OCI-LY7 (cell line): ENCODE data around the gene TMPRSS9.

Experiments used
- EZH2phosphoT487 ChIP-seq: fragments of 200-600 bp; sonication (generic); IDR thresholded peaks from 2 replicates; pipeline ENCODE4 v1.6.1; 2018; ENCODE audit warnings: low read depth, borderline replicate concordance, mild to moderate bottlenecking, mixed run types, antibody characterized with exemption, low read length, moderate library complexity, mixed read lengths
- TF ChIP-seq, protein P1 (sequence below): fragments of 200-600 bp; sonication (generic); conservative IDR thresholded peaks from 2 replicates; pipeline ENCODE4 v1.5.1; 2014; ENCODE audit warnings: mild to moderate bottlenecking, antibody characterized with exemption, low read length, moderate library complexity, mixed read lengths

DNA sequence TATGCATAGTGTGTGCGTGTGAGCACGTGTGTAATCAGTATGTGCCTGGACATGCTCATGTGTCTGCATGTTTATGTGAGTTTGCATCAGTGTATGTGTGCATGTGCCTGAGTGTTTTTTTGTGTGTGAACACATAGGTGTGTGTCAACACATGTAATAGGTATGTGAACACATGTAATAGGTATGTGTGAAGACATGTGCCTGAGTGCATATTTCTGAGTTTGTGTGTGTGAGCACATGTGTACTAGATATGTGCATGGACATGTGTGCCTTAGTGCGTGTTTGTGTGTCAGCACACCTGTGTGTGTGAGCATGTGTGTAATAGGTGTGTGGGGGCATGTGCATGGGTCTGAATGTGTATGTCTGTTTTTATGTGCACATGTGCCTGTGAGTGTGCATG lies 24.2 kb upstream of the TMPRSS9 start:
- TF ChIP-seq, protein P1, sequence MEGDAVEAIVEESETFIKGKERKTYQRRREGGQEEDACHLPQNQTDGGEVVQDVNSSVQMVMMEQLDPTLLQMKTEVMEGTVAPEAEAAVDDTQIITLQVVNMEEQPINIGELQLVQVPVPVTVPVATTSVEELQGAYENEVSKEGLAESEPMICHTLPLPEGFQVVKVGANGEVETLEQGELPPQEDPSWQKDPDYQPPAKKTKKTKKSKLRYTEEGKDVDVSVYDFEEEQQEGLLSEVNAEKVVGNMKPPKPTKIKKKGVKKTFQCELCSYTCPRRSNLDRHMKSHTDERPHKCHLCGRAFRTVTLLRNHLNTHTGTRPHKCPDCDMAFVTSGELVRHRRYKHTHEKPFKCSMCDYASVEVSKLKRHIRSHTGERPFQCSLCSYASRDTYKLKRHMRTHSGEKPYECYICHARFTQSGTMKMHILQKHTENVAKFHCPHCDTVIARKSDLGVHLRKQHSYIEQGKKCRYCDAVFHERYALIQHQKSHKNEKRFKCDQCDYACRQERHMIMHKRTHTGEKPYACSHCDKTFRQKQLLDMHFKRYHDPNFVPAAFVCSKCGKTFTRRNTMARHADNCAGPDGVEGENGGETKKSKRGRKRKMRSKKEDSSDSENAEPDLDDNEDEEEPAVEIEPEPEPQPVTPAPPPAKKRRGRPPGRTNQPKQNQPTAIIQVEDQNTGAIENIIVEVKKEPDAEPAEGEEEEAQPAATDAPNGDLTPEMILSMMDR = no peak
- TF ChIP-seq EZH2phosphoT487 = no peak
